ENCODE results near the gene PCAT6. TPM values are rescaled to one million over a fixed set of nuclear protein-coding genes. Genes with fewer than 3 reads are reported as not detected.

Gene PCAT6
- total and polyA plus RNA-seq, 2 of the 8 experiments (the other 6 are each of a cell fraction or from before 2014, with no cell fraction given) = 4.6 to 14.7 TPM

DNA sequence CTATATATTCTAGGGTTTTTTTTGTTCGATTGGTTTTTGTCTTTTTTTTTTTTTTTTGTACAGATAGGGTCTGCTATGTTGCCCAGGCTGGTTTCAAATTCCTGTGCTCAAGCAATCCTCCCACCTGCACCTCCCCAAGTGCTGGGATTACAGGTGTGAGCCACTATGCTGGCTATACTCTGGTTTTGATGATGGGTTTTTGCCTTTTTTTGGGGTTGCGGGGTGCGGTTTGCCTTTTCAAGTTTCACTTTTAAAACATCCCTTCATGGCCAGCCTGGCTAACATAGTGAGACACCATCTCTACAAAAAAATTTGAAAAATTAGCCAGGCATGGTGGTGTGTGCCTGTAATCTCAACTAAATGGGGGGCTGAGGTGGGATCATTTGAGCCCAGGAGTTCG lies 12.5 kb upstream of the PCAT6 start:
- no peak for DNase-seq (ENCODE audit: low read depth in 1 of 2, low spot score in 2 of 2)
- 86% methylated on average over 4 of the region's 4 CpGs; no CpG with 5 or more reads in 1 of the 2 experiments for WGBS, 2 experiments (ENCODE audit: extremely low coverage in 1 of 2, insufficient coverage in 1 of 2, insufficient read length in 1 of 2, insufficient replicate concordance in 2 of 2, low coverage in 1 of 2, low lambda C conversion rate in 2 of 2, missing lambda C conversion rate in 1 of 2)

More for the DNA sequence above, 12.5 kb upstream of the PCAT6 start:
- Histone ChIP-seq H4K8ac (ENCODE audit: extremely low read depth, insufficient read depth, low read length) (no peak overlapping the region), H3K27ac (ENCODE audit: low read depth, low read length) (no peak overlapping the region), H3K23me2 (ENCODE audit: low read depth, low read length) (no peaks in the 10 kb centered on the region), H2BK5ac (ENCODE audit: low read depth, low read length) (no peak overlapping the region), H2AFZ (ENCODE audit: low read length) (no peak overlapping the region), H2BK12ac (ENCODE audit: low read depth, low read length) (no peak overlapping the region), H3K36me3 (ENCODE audit: control insufficient read depth in 2 of 4, insufficient read depth in 4 of 4, low read length in 3 of 4) (peaks cover 0 to 2% (median 0%) of the 10 kb centered on the region in 4 experiments; a peak in 2 of 8 replicates), H3K18ac (ENCODE audit: extremely low read depth, low read length) (no peak overlapping the region), H2AK5ac (ENCODE audit: low read depth, low read length) (no peak overlapping the region), H3K23ac (ENCODE audit: insufficient read length) (no peak overlapping the region), H3K56ac (replicated peaks; ENCODE audit: insufficient read length, low read depth, low read length) (no peak overlapping the region), H3K4me2 (ENCODE audit: insufficient read depth in 1 of 2, low read depth in 2 of 2, low read length in 2 of 2) (no peak overlapping the region), H2BK15ac (ENCODE audit: low read length) (no peak overlapping the region), H3K79me1 (ENCODE audit: low read depth, low read length) (peaks cover 13% of the 10 kb centered on the region), H2BK20ac (ENCODE audit: low read length) (no peak overlapping the region), H3K4ac (replicated peaks; ENCODE audit: insufficient read length, low read depth, low read length) (no peak overlapping the region), H2BK120ac (replicated peaks; ENCODE audit: low read depth, low read length) (no peak overlapping the region), H3K9ac (replicated peaks in 1 of 4; ENCODE audit: extremely low read depth in 1 of 4, low read depth in 3 of 4, low read length in 3 of 4) (no peak overlapping the region; a peak in 1 of 7 replicates), H4K20me1 (replicated peaks in 1 of 2; ENCODE audit: control insufficient read depth in 1 of 2, insufficient read depth in 2 of 2, low read length in 2 of 2) (peaks cover 31 to 61% of the 10 kb centered on the region in 2 experiments), H4K91ac (replicated peaks; ENCODE audit: insufficient read length, low read length) (no peak overlapping the region), H3K79me2 (ENCODE audit: control insufficient read depth in 1 of 2, insufficient read depth in 2 of 2, low read length in 2 of 2) (peaks cover 72 to 100% of the 10 kb centered on the region in 2 experiments), H3K4me1 (replicated peaks in 1 of 4; ENCODE audit: control insufficient read depth in 3 of 4, insufficient read depth in 4 of 4, low read length in 3 of 4) (peaks cover 0 to 7% (median 3%) of the 10 kb centered on the region in 4 experiments; a peak in 6 of 7 replicates), H3K4me3 (ENCODE audit: extremely low read depth in 1 of 4, insufficient read depth in 2 of 4, low read depth in 3 of 4, low read length in 4 of 4) (no peak overlapping the region), H4K5ac (ENCODE audit: insufficient read length, low read depth, low read length) (no peak overlapping the region), H3K14ac (ENCODE audit: insufficient read length) (no peak overlapping the region), H3K27me3 (replicated peaks in 1 of 4; ENCODE audit: control insufficient read depth in 3 of 4, extremely low read depth in 1 of 4, insufficient read depth in 3 of 4, low read length in 3 of 4) (no peaks in the 10 kb centered on the region), H3K9me3 (ENCODE audit: insufficient read depth in 2 of 2, low read depth in 1 of 2, low read length in 1 of 2) (no peaks in the 10 kb centered on the region)
- FAIRE-seq = no peak
- ChIA-PET POLR2A (ENCODE audit: partially characterized antibody) (interaction anchor here (1.4 to 2.1 kb wide), 5 partner anchors 10 to 63 kb away, joined by 3 to 9 read pairs (median 5); partner anchors contain the start of genes KDM5B and PCAT6), CTCF (ENCODE audit: partially characterized antibody) (interaction anchor here (1.9 kb wide), 1 partner anchor 55 kb away, joined by 10 read pairs; no protein-coding TSS in a partner anchor)
- TF ChIP-seq PHF8 (conservative IDR thresholded peaks at IDR 0.05; ENCODE audit: low read depth, low read length) (no peak), SIRT6 (IDR thresholded peaks at IDR 0.05; ENCODE audit: low read length) (no peak), MAFK (IDR thresholded peaks at IDR 0.05; ENCODE audit: low read depth, low read length) (no peak), CBX5 (IDR thresholded peaks at IDR 0.05; ENCODE audit: low read depth, low read length) (no peak), SP1 (IDR thresholded peaks at IDR 0.05; ENCODE audit: low read depth, low read length) (no peak), HDAC2 (IDR thresholded peaks at IDR 0.05; ENCODE audit: borderline replicate concordance in 1 of 2, low read depth in 2 of 2, low read length in 2 of 2) (no peak), RFX5 (IDR thresholded peaks at IDR 0.05; ENCODE audit: borderline replicate concordance, low read depth, low read length) (no peak), CEBPB (IDR thresholded peaks at IDR 0.05; ENCODE audit: low read depth, low read length) (no peak), CHD1 (IDR thresholded peaks at IDR 0.05; ENCODE audit: low read depth, low read length) (no peak), BACH1 (IDR thresholded peaks at IDR 0.05; ENCODE audit: low read length) (no peak), JUN (IDR thresholded peaks at IDR 0.05; ENCODE audit: low read depth, low read length) (no peak), GTF2F1 (IDR thresholded peaks at IDR 0.05; ENCODE audit: borderline replicate concordance, low read depth, low read length) (no peak), HDAC6 (IDR thresholded peaks at IDR 0.05; ENCODE audit: low read depth, low read length) (no peak), SAP30 (IDR thresholded peaks at IDR 0.05; ENCODE audit: insufficient read depth, insufficient replicate concordance, low read length) (no peak)
